Ishikawa (cell line): ENCODE results near the gene ATP6V1C2.

Experiments used
- CEBPB ChIP-seq: IDR thresholded peaks from 2 replicates; pipeline ENCODE4 v1.6.1; 2012
- CREB1 ChIP-seq: IDR thresholded peaks from 2 replicates; pipeline ENCODE4 v1.6.1; 2012; ENCODE audit warnings: low read depth
- EGR1 ChIP-seq: IDR thresholded peaks from 2 replicates; pipeline ENCODE4 v1.6.1; 2012
- EP300 ChIP-seq: IDR thresholded peaks from 2 replicates; pipeline ENCODE4 v1.6.1; 2012; ENCODE audit warnings: borderline replicate concordance
- FOXM1 ChIP-seq: IDR thresholded peaks from 2 replicates; pipeline ENCODE4 v1.6.1; 2012; ENCODE audit warnings: low read depth, borderline replicate concordance
- NFIC ChIP-seq: IDR thresholded peaks from 2 replicates; pipeline ENCODE4 v1.6.1; 2012
- RAD21 ChIP-seq: IDR thresholded peaks from 2 replicates; pipeline ENCODE4 v1.6.1; 2012; ENCODE audit warnings: low read depth
- TAF1 ChIP-seq: IDR thresholded peaks from 2 replicates; pipeline ENCODE4 v1.6.1; 2012; ENCODE audit warnings: low read depth, mild to moderate bottlenecking
- TCF12 ChIP-seq: IDR thresholded peaks from 2 replicates; pipeline ENCODE4 v1.6.1; 2012; ENCODE audit warnings: low read depth
- TEAD4 ChIP-seq: IDR thresholded peaks from 2 replicates; pipeline ENCODE4 v1.6.1; 2012
- YY1 ChIP-seq: IDR thresholded peaks from 2 replicates; pipeline ENCODE4 v1.6.1; 2012; ENCODE audit warnings: low read depth
- ZBTB7A ChIP-seq: IDR thresholded peaks from 2 replicates; pipeline ENCODE4 v1.6.1; 2012; ENCODE audit warnings: low read depth
- TF ChIP-seq, protein P1 (sequence below): IDR thresholded peaks from 2 replicates; pipeline ENCODE4 v1.6.1; 2012
- TF ChIP-seq, protein P2 (sequence below): IDR thresholded peaks from 2 replicates; pipeline ENCODE4 v1.6.1; 2012; ENCODE audit warnings: low read depth, mild to moderate bottlenecking
- TF ChIP-seq, protein P3 (sequence below): IDR thresholded peaks from 2 replicates; pipeline ENCODE4 v1.6.1; 2012

The ATP6V1C2 gene

DNA sequence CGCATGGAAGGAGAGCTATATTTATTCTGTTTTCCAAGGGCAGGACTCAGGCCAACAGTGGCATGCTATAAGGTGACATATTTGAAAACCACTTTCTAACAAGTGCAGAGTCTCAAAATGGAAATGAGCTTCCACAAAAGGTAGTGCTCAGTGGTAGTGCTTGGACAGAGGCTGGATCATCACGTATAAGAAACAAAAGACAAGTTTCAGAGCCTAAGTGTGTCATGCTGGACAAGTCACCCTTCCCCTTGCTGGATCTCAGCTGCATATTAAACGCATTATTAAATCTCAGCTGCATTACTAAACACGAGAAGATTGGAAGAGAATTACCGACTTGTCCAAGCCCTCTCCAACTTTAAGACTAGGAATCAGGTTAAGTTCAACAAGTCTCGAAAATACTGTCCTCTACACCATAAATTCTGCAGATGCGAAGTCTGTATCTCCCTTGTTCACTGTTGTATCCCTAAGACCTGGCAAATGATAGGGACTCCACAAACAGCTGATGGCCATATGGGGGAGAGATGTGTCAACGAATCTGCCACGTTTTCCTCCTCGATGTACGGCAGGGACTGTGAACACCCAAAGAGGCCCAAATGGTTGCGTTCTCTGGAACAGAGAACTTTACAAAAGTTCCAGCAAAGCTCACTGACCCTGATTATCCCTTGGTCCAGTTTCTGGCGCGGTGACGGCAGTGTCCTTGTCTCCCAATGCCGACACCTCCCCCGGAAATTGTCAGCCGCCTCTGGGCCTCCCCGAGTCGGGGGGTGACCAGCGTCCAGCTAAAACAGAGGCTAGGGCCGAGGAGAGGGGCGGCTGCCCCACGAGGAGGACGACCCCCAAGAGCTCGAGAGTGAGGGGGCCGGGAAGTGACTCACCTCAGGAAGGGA, 32.3 kb upstream of the ATP6V1C2 start:
- TF ChIP-seq EGR1 (no peak), FOXM1 (no peak), EP300 (no peak), CEBPB (no peak), TCF12 (no peak), ZBTB7A (no peak), NFIC (no peak), TEAD4 (no peak), TAF1 (no peak), RAD21 (no peak), CREB1 (no peak), YY1 (no peak)
- TF ChIP-seq, protein P1, sequence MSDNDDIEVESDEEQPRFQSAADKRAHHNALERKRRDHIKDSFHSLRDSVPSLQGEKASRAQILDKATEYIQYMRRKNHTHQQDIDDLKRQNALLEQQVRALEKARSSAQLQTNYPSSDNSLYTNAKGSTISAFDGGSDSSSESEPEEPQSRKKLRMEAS = no peak
- TF ChIP-seq, protein P2, sequence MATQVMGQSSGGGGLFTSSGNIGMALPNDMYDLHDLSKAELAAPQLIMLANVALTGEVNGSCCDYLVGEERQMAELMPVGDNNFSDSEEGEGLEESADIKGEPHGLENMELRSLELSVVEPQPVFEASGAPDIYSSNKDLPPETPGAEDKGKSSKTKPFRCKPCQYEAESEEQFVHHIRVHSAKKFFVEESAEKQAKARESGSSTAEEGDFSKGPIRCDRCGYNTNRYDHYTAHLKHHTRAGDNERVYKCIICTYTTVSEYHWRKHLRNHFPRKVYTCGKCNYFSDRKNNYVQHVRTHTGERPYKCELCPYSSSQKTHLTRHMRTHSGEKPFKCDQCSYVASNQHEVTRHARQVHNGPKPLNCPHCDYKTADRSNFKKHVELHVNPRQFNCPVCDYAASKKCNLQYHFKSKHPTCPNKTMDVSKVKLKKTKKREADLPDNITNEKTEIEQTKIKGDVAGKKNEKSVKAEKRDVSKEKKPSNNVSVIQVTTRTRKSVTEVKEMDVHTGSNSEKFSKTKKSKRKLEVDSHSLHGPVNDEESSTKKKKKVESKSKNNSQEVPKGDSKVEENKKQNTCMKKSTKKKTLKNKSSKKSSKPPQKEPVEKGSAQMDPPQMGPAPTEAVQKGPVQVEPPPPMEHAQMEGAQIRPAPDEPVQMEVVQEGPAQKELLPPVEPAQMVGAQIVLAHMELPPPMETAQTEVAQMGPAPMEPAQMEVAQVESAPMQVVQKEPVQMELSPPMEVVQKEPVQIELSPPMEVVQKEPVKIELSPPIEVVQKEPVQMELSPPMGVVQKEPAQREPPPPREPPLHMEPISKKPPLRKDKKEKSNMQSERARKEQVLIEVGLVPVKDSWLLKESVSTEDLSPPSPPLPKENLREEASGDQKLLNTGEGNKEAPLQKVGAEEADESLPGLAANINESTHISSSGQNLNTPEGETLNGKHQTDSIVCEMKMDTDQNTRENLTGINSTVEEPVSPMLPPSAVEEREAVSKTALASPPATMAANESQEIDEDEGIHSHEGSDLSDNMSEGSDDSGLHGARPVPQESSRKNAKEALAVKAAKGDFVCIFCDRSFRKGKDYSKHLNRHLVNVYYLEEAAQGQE = no peak
- TF ChIP-seq, protein P3, sequence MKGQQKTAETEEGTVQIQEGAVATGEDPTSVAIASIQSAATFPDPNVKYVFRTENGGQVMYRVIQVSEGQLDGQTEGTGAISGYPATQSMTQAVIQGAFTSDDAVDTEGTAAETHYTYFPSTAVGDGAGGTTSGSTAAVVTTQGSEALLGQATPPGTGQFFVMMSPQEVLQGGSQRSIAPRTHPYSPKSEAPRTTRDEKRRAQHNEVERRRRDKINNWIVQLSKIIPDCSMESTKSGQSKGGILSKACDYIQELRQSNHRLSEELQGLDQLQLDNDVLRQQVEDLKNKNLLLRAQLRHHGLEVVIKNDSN = no peak

DNA sequence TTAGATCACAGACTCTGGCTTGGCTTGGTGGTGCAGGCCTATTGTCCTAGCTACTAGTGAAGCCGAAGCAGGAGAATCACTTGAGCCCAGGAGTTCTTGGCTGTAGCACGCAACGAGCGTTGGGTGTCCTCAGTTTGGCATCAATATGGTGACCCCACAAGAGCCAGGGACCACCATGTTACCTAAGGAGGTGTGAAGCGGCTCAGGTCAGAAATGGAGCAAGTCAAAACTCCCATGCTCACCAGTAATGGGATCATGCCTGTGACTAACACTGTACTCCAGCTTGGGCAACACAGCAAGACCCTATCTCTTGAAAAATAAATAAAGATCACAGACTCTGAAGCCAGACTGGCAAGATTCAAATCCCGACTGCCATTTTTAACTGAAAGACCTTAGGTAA, 29.9 kb upstream of the ATP6V1C2 start:
- TF ChIP-seq RAD21 (no peak), CREB1 (no peak), EGR1 (no peak), NFIC (no peak), EP300 (no peak), ZBTB7A (no peak), CEBPB (no peak), TAF1 (no peak)
- TF ChIP-seq, protein P3 = no peak
- TF ChIP-seq, protein P2 = no peak

DNA sequence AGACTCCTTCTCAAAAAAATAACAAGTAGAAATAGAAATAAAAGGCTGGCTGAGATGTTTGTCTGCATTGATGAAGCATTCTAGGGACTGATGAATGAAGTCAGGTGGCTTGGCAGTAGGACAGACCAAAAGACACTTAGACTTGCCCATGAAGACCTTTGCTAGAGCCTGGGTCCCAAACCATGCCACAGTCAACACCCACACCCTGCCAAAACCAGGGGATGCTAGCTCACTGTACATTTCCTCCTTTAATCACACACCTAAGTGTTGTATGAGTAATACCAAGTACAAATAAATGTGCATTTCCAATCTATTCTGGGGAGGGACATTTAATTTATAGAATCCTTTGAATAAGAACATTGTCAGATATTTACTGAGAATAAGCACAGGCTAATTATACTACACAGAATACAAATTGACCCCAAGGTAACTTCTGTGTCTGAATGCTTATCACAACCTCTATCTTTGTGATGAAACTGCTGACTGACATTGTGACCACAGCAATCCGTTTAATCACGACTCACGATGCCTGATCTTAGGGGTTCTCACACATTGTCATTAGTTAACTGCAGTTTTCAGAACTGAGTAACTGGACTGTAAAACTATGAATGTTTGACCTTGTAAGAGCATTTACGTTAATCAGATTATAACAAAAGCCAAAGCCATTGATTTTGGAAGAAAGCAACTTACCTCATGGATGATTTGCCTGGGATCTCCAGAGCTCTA, 21.2 kb upstream of the ATP6V1C2 start:
- no peak for TF ChIP-seq TCF12
- no peak for TF ChIP-seq NFIC
- TF ChIP-seq ZBTB7A = no peak
- TF ChIP-seq EGR1 = no peak
- no peak for TF ChIP-seq FOXM1
- no peak for TF ChIP-seq CREB1
- TF ChIP-seq CEBPB = no peak
- no peak for TF ChIP-seq RAD21
- TF ChIP-seq, protein P2 = no peak
- TF ChIP-seq, protein P1 = no peak
- TF ChIP-seq, protein P3 = no peak
- no peak for TF ChIP-seq EP300
- TF ChIP-seq TAF1 = no peak
